Stimulated activated CD8-positive, alpha-beta memory T cell treated with anti-CD3 and anti-CD28 coated beads, Interleukin-7, amount 100 ng/mL, for 1 hour (primary cell): ENCODE measurements around the gene SPEM1.

ENCODE experiments used
- DNase-seq, 2 donors: peaks; one replicate each; pipeline ENCODE4 v3.0.0-alpha.2; 2020; ENCODE audit warnings: low read depth in 2 of 2

The SPEM1 gene

GRCh38 chr17:7403043-7403726, 16.9 kb upstream of the SPEM1 start:
- no peak for DNase-seq

- no peak for DNase-seq
Observed at GRCh38 chr17:7403727-7403976, 16.5 kb upstream of the SPEM1 start.

GRCh38 chr17:7403977-7404736, 16.0 kb upstream of the SPEM1 start, which contains the start of gene TMEM256:
Gene TMEM256 (minus strand): TSS chr17:7404097. CDS start chr17:7404084, 13 bp downstream.
- DNase-seq, result peak; percentile 87 to 88

- DNase-seq, result no peak
Observed at GRCh38 chr17:7404737-7405349, 15.3 kb upstream of the SPEM1 start.

GRCh38 chr17:7405350-7406234, 14.5 kb upstream of the SPEM1 start:
- no peak for DNase-seq

- no peak for DNase-seq
Observed at GRCh38 chr17:7406235-7406825, 13.8 kb upstream of the SPEM1 start.

GRCh38 chr17:7407082-7407481, 13.0 kb upstream of the SPEM1 start:
- no peak for DNase-seq

- DNase-seq, result no peak
Observed at GRCh38 chr17:7407485-7408251, 12.5 kb upstream of the SPEM1 start, which contains the start of gene NLGN2. Gene NLGN2 (plus strand): TSS chr17:7407845. CDS start chr17:7408256, 411 bp downstream.

GRCh38 chr17:7408252-7408727, 11.8 kb upstream of the SPEM1 start:
- DNase-seq, result no peak

GRCh38 chr17:7408863-7409262, 11.3 kb upstream of the SPEM1 start:
- no peak for DNase-seq

- no peak for DNase-seq
Observed at GRCh38 chr17:7409716-7410115, 10.4 kb upstream of the SPEM1 start.

- DNase-seq, result no peak
Observed at GRCh38 chr17:7410634-7411426, 9.3 kb upstream of the SPEM1 start.

- DNase-seq, result no peak
Observed at GRCh38 chr17:7411427-7411750, 8.7 kb upstream of the SPEM1 start.

GRCh38 chr17:7413346-7413985, 6.7 kb upstream of the SPEM1 start:
- DNase-seq, result no peak

GRCh38 chr17:7414837-7415236, 5.3 kb upstream of the SPEM1 start:
- DNase-seq, result no peak

- no peak for DNase-seq
Observed at GRCh38 chr17:7415784-7416183, 4.3 kb upstream of the SPEM1 start.

GRCh38 chr17:7416323-7416722, 3.8 kb upstream of the SPEM1 start:
- DNase-seq, result no peak

- no peak for DNase-seq
Observed at GRCh38 chr17:7417056-7417655, 3.0 kb upstream of the SPEM1 start.
